ENCODE measurements around the gene TGFBR3. TPM values are rescaled to one million over a fixed set of nuclear protein-coding genes. Genes with fewer than 3 reads are reported as not detected.

Gene TGFBR3
- total RNA-seq, 1 experiment from 2014 or later: 12.2 TPM

DNA sequence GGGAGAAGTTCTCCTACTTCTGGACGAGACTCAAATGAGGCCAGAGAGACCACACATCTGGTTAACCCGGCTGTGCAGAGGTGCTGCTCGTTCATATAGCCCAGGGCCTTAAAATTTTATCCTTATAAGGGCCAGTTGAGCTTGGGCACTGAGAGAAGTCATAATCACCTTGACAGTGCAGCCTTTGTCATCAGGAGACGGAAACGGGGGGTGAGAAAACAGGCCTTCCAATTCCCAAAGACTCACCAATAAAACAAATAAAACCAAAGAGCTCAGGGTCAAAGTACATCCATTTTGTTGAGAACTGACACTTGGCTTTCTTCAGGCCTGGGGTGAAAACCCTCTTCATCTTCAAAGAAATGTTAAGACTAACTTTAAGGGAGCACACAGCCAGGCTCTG, 167.1 kb downstream of the TGFBR3 start:
- Histone ChIP-seq H3K36me3 (ENCODE audit: control insufficient read depth, insufficient read depth, low read length) (no peaks in the 10 kb centered on the region; the same call in none of the 2 replicates), H3K27me3 (replicated peaks; ENCODE audit: control insufficient read depth, insufficient read depth, low read length) (no peaks in the 10 kb centered on the region), H3K9me3 (no peaks in the 10 kb centered on the region), H3K4me1 (0 out of 2 replicates have a peak, but pooled peaks cover 3% of the 10 kb centered on the region), H3K4me3 (ENCODE audit: low read depth, low read length) (no peak overlapping the region)
- Mint-ChIP-seq H3K9me3 (ENCODE audit: unreplicated experiment) (no peaks in the 10 kb centered on the region), H3K27ac (ENCODE audit: unreplicated experiment) (no peak overlapping the region), H3K27me3 (ENCODE audit: insufficient read depth, unreplicated experiment) (no peaks in the 10 kb centered on the region), H3K36me3 (ENCODE audit: insufficient read depth, unreplicated experiment) (peaks cover 6% of the 10 kb centered on the region), H3K4me3 (ENCODE audit: unreplicated experiment) (no peak overlapping the region), H3K4me1 (ENCODE audit: low read depth, unreplicated experiment) (no peaks in the 10 kb centered on the region)
- ChIA-PET CTCF (no interaction called here), POLR2A (no interaction called here)
- TF ChIP-seq, protein P1, sequence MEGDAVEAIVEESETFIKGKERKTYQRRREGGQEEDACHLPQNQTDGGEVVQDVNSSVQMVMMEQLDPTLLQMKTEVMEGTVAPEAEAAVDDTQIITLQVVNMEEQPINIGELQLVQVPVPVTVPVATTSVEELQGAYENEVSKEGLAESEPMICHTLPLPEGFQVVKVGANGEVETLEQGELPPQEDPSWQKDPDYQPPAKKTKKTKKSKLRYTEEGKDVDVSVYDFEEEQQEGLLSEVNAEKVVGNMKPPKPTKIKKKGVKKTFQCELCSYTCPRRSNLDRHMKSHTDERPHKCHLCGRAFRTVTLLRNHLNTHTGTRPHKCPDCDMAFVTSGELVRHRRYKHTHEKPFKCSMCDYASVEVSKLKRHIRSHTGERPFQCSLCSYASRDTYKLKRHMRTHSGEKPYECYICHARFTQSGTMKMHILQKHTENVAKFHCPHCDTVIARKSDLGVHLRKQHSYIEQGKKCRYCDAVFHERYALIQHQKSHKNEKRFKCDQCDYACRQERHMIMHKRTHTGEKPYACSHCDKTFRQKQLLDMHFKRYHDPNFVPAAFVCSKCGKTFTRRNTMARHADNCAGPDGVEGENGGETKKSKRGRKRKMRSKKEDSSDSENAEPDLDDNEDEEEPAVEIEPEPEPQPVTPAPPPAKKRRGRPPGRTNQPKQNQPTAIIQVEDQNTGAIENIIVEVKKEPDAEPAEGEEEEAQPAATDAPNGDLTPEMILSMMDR (IDR thresholded peaks at IDR 0.05; ENCODE audit: insufficient read depth in 1 of 2, low read depth in 1 of 2, low read length in 1 of 2, severe bottlenecking in 1 of 2, unreplicated experiment in 1 of 2): no peak
- no TSS peak for BruUV-seq (replicated peaks)
- DNase-seq: no peak
- intact Hi-C loops (cut with micrococcal nuclease; ENCODE audit: unreplicated experiment): no loop called here

DNA sequence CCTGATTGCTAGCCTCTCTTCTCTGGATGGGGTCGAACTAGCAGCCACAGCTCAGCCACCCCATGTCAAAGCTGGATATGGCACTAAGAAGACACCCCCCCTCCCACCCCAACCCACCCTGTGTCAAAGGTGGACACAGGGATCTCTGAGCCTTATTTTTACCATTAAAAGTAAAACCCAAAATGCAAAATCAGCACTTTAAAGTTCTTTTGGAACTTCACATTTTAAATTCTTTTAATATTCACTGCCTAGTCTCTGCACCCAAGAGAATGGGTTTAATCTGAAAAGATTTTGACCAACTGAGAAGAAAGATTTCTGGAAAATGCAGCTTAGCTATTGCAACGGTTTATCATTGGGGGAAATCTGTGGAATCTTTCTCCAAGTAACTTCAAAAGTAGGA, 167.6 kb downstream of the TGFBR3 start:
- Histone ChIP-seq H3K9me3 (no peaks in the 10 kb centered on the region), H3K4me1 (0 out of 2 replicates have a peak, but pooled peaks cover 3% of the 10 kb centered on the region), H3K4me3 (ENCODE audit: low read depth, low read length) (no peak overlapping the region), H3K27me3 (replicated peaks; ENCODE audit: control insufficient read depth, insufficient read depth, low read length) (no peaks in the 10 kb centered on the region), H3K36me3 (ENCODE audit: control insufficient read depth, insufficient read depth, low read length) (no peaks in the 10 kb centered on the region; the same call in none of the 2 replicates)
- no peaks in the 10 kb centered on the region for H3K9me3 Mint-ChIP-seq (ENCODE audit: unreplicated experiment)
- H3K4me1 Mint-ChIP-seq (ENCODE audit: low read depth, unreplicated experiment): no peaks in the 10 kb centered on the region
- H3K36me3 Mint-ChIP-seq (ENCODE audit: insufficient read depth, unreplicated experiment): peaks cover 6% of the 10 kb centered on the region
- ChIA-PET CTCF (no interaction called here), POLR2A (no interaction called here)
- intact Hi-C loops (cut with micrococcal nuclease; ENCODE audit: unreplicated experiment): no loop called here
- H3K4me3 Mint-ChIP-seq (ENCODE audit: unreplicated experiment): no peak overlapping the region
- TF ChIP-seq, protein P1 (IDR thresholded peaks at IDR 0.05; ENCODE audit: insufficient read depth in 1 of 2, low read depth in 1 of 2, low read length in 1 of 2, severe bottlenecking in 1 of 2, unreplicated experiment in 1 of 2): no peak
- no peak for DNase-seq
- H3K27me3 Mint-ChIP-seq (ENCODE audit: insufficient read depth, unreplicated experiment): no peaks in the 10 kb centered on the region
- BruUV-seq (replicated peaks): no TSS peak
- no peak overlapping the region for H3K27ac Mint-ChIP-seq (ENCODE audit: unreplicated experiment)

DNA sequence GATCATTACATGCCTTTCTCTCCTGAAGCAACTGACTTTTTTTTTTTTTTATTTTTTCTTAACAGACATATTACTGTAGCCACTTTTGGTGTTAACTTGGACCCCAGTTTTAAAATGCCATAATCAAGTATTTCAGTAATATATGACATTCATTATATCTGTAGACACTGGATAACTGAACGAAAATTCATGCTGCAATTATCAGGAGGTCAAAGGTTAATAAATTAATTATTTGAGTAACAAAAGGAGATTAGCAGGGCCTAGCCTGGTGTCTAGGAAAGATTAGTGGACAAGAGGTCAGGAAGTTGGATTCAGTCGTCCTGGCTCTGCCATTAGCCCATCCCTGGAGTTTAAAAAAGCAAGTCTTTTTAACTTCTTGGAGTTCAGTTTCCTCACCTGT, 168.1 kb downstream of the TGFBR3 start:
- Histone ChIP-seq H3K36me3 (ENCODE audit: control insufficient read depth, insufficient read depth, low read length) (no peaks in the 10 kb centered on the region; the same call in none of the 2 replicates), H3K4me1 (0 out of 2 replicates have a peak, but pooled peaks cover 3% of the 10 kb centered on the region), H3K4me3 (ENCODE audit: low read depth, low read length) (no peak overlapping the region), H3K27me3 (replicated peaks; ENCODE audit: control insufficient read depth, insufficient read depth, low read length) (no peaks in the 10 kb centered on the region), H3K9me3 (no peaks in the 10 kb centered on the region)
- Mint-ChIP-seq H3K4me3 (ENCODE audit: unreplicated experiment) (no peak overlapping the region), H3K9me3 (ENCODE audit: unreplicated experiment) (no peaks in the 10 kb centered on the region), H3K36me3 (ENCODE audit: insufficient read depth, unreplicated experiment) (peaks cover 6% of the 10 kb centered on the region), H3K4me1 (ENCODE audit: low read depth, unreplicated experiment) (no peaks in the 10 kb centered on the region), H3K27ac (ENCODE audit: unreplicated experiment) (no peak overlapping the region), H3K27me3 (ENCODE audit: insufficient read depth, unreplicated experiment) (no peaks in the 10 kb centered on the region)
- POLR2A ChIA-PET: no interaction called here
- intact Hi-C loops (cut with micrococcal nuclease; ENCODE audit: unreplicated experiment): no loop called here
- CTCF ChIA-PET: no interaction called here
- no peak for DNase-seq
- no TSS peak for BruUV-seq (replicated peaks)
- TF ChIP-seq, protein P1 (IDR thresholded peaks at IDR 0.05; ENCODE audit: insufficient read depth in 1 of 2, low read depth in 1 of 2, low read length in 1 of 2, severe bottlenecking in 1 of 2, unreplicated experiment in 1 of 2): no peak
